Measurements from ENCODE around the gene OR5AL1.
"Not testable (repeated sequence)": the region's sequence is repeated elsewhere in the genome, so short reads cannot be mapped to it uniquely, and the experiment has no call there.

The OR5AL1 gene

DNA sequence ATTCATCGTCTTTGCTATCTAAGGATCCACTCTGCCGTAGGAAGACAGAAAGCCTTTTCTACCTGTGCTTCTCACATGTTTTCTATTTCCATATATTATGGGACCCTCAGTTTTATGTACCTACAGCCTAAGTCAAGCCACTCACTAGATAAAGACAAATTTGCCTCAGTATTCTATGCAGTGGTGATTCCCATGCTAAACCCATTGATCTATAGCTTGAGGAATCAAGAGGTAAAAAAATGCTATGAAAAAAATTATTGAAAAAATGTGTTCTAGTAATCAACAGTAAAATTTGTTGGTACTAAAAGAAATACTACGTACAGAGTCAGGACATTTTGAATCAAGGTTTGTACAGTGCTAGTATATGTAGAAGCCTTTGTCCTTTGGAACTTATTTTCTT is 18.1 kb upstream of the OR5AL1 start:
- Histone ChIP-seq H3K9me3 (ENCODE audit: insufficient read depth, low read depth, low read length) (no peaks in the 10 kb centered on the region), H3F3A (ENCODE audit: low read depth) (no peaks in the 10 kb centered on the region), H3K79me2 (ENCODE audit: insufficient read depth, low read length) (no peaks in the 10 kb centered on the region), H3K4me3 (ENCODE audit: low read length, poor library complexity, severe bottlenecking) (no peak overlapping the region), H3K9ac (ENCODE audit: low read depth, low read length, poor library complexity, severe bottlenecking) (no peak overlapping the region), H4K20me1 (ENCODE audit: insufficient read depth, low read length, poor library complexity, severe bottlenecking) (no peaks in the 10 kb centered on the region), H3K36me3 (ENCODE audit: insufficient read depth, low read length) (no peaks in the 10 kb centered on the region), H3K9me2 (replicated peaks; ENCODE audit: low read depth, low read length) (no peaks in the 10 kb centered on the region), H3K27me3 (ENCODE audit: insufficient read depth, low read length, poor library complexity, severe bottlenecking) (no peaks in the 10 kb centered on the region), H3K4me1 (ENCODE audit: insufficient read depth, low read length, poor library complexity, severe bottlenecking) (no peaks in the 10 kb centered on the region), H3K4me2 (ENCODE audit: low read depth, low read length, poor library complexity, severe bottlenecking) (no peak overlapping the region), H2AFZ (ENCODE audit: low read length) (no peak overlapping the region)
- no peak for TF ChIP-seq EZH2phosphoT487 (IDR thresholded peaks at IDR 0.05; ENCODE audit: borderline replicate concordance)
- TF ChIP-seq, protein P1, sequence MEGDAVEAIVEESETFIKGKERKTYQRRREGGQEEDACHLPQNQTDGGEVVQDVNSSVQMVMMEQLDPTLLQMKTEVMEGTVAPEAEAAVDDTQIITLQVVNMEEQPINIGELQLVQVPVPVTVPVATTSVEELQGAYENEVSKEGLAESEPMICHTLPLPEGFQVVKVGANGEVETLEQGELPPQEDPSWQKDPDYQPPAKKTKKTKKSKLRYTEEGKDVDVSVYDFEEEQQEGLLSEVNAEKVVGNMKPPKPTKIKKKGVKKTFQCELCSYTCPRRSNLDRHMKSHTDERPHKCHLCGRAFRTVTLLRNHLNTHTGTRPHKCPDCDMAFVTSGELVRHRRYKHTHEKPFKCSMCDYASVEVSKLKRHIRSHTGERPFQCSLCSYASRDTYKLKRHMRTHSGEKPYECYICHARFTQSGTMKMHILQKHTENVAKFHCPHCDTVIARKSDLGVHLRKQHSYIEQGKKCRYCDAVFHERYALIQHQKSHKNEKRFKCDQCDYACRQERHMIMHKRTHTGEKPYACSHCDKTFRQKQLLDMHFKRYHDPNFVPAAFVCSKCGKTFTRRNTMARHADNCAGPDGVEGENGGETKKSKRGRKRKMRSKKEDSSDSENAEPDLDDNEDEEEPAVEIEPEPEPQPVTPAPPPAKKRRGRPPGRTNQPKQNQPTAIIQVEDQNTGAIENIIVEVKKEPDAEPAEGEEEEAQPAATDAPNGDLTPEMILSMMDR (conservative IDR thresholded peaks at IDR 0.05; ENCODE audit: low read length), result no peak

DNA sequence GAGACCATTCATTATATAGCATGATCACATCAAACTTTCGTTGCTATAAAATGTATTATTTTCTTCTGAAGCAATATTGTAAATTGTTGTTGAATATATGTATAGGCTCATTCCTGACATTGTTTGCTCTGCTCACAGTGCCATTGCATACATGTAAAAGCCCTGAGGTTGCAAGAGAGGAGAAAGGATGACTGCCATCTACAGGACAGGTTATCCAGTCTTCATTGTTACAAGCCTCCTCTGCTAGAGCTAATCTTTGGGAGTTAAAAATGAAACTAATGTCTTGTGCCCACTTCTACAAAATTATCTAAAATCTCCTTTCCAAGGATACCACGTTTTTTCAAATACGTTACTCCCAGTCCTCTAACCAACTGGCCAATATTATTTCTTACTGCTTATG is 16.4 kb upstream of the OR5AL1 start:
- no peak overlapping the region for H3K9ac ChIP-seq (ENCODE audit: low read depth, low read length, poor library complexity, severe bottlenecking)
- H2AFZ ChIP-seq (ENCODE audit: low read length), result no peak overlapping the region
- H3K36me3 ChIP-seq (ENCODE audit: insufficient read depth, low read length), result no peaks in the 10 kb centered on the region
- no peaks in the 10 kb centered on the region for H3K9me2 ChIP-seq (replicated peaks; ENCODE audit: low read depth, low read length)
- no peak overlapping the region for H3K4me3 ChIP-seq (ENCODE audit: low read length, poor library complexity, severe bottlenecking)
- no peaks in the 10 kb centered on the region for H3K79me2 ChIP-seq (ENCODE audit: insufficient read depth, low read length)
- H3K4me2 ChIP-seq (ENCODE audit: low read depth, low read length, poor library complexity, severe bottlenecking), result no peak overlapping the region
- H3K4me1 ChIP-seq (ENCODE audit: insufficient read depth, low read length, poor library complexity, severe bottlenecking), result no peaks in the 10 kb centered on the region
- H3K27me3 ChIP-seq (ENCODE audit: insufficient read depth, low read length, poor library complexity, severe bottlenecking), result no peaks in the 10 kb centered on the region
- H3K9me3 ChIP-seq (ENCODE audit: insufficient read depth, low read depth, low read length), result no peaks in the 10 kb centered on the region
- TF ChIP-seq, protein P1 (conservative IDR thresholded peaks at IDR 0.05; ENCODE audit: low read length), result no peak
- TF ChIP-seq EZH2phosphoT487 (IDR thresholded peaks at IDR 0.05; ENCODE audit: borderline replicate concordance), result no peak
- H3F3A ChIP-seq (ENCODE audit: low read depth), result no peaks in the 10 kb centered on the region
- no peaks in the 10 kb centered on the region for H4K20me1 ChIP-seq (ENCODE audit: insufficient read depth, low read length, poor library complexity, severe bottlenecking)

DNA sequence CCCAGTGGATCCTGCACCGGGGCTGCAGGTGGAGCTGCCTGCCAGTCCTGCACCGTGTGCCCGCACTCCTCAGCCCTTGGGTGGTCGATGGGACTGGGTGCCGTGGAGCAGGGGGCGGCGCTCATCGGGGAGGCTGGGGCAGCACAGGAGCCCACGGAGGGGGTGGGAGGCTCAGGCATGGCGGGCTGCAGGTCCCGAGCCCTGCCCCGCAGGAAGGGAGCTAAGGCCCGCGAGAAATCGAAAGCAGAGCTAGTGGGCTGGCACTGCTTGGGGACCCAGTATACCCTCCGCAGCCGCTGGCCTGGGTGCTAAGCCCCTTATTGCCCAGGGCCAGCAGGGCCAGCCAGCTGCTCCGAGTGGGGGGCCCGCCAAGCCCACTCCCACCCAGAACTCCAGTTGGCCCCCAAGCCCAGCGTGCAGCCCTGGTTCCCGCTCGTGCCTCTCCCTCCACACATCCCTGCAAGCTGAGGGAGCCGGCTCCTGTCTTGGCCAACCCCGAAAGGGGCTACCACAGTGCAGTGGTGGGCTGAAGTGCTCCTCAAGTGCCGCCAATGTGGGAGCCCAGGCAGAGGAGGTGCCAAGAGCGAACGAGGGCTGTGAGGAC is 10.5 kb upstream of the OR5AL1 start:
- H3K27me3 ChIP-seq (ENCODE audit: insufficient read depth, low read length, poor library complexity, severe bottlenecking); H3K79me2 ChIP-seq (ENCODE audit: insufficient read depth, low read length); H4K20me1 ChIP-seq (ENCODE audit: insufficient read depth, low read length, poor library complexity, severe bottlenecking); H3K4me3 ChIP-seq (ENCODE audit: low read length, poor library complexity, severe bottlenecking); H3K4me1 ChIP-seq (ENCODE audit: insufficient read depth, low read length, poor library complexity, severe bottlenecking); H3K36me3 ChIP-seq (ENCODE audit: insufficient read depth, low read length); H2AFZ ChIP-seq (ENCODE audit: low read length); H3K4me2 ChIP-seq (ENCODE audit: low read depth, low read length, poor library complexity, severe bottlenecking); H3F3A ChIP-seq (ENCODE audit: low read depth); H3K9me2 ChIP-seq (replicated peaks; ENCODE audit: low read depth, low read length); H3K9me3 ChIP-seq (ENCODE audit: insufficient read depth, low read depth, low read length); H3K9ac ChIP-seq (ENCODE audit: low read depth, low read length, poor library complexity, severe bottlenecking): not testable (repeated sequence)

DNA sequence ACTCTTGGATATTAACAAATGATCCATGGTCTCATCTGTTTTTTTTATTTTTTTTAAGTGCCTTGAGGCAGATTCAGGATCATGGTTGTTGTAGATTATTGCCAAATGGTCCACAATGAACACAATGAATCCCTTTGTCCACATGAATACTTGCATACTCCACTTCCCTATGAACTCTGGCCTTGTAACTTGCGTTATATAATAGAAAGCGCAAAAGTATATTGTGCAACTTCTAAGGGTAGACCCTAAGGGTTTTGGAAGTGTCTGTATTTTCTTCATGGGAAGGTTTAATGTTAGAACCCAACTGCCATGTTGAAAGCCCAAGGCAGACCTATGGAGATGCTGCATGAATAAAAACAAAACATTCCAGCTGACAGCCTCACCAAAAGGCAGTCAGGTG is 8.1 kb upstream of the OR5AL1 start:
- no peaks in the 10 kb centered on the region for H3K4me1 ChIP-seq (ENCODE audit: insufficient read depth, low read length, poor library complexity, severe bottlenecking)
- no peaks in the 10 kb centered on the region for H3F3A ChIP-seq (ENCODE audit: low read depth)
- no peak for TF ChIP-seq EZH2phosphoT487 (IDR thresholded peaks at IDR 0.05; ENCODE audit: borderline replicate concordance)
- TF ChIP-seq, protein P1 (conservative IDR thresholded peaks at IDR 0.05; ENCODE audit: low read length), result no peak
- no peaks in the 10 kb centered on the region for H3K36me3 ChIP-seq (ENCODE audit: insufficient read depth, low read length)
- H3K27me3 ChIP-seq (ENCODE audit: insufficient read depth, low read length, poor library complexity, severe bottlenecking), result no peaks in the 10 kb centered on the region
- no peak overlapping the region for H2AFZ ChIP-seq (ENCODE audit: low read length)
- peaks cover 4% of the 10 kb centered on the region; the same call in 1 of the 2 replicates for H3K9me3 ChIP-seq (ENCODE audit: insufficient read depth, low read depth, low read length)
- no peaks in the 10 kb centered on the region for H4K20me1 ChIP-seq (ENCODE audit: insufficient read depth, low read length, poor library complexity, severe bottlenecking)
- no peaks in the 10 kb centered on the region for H3K79me2 ChIP-seq (ENCODE audit: insufficient read depth, low read length)
- no peak overlapping the region for H3K9ac ChIP-seq (ENCODE audit: low read depth, low read length, poor library complexity, severe bottlenecking)
- no peaks in the 10 kb centered on the region for H3K9me2 ChIP-seq (replicated peaks; ENCODE audit: low read depth, low read length)
- no peak overlapping the region for H3K4me3 ChIP-seq (ENCODE audit: low read length, poor library complexity, severe bottlenecking)
- no peak overlapping the region for H3K4me2 ChIP-seq (ENCODE audit: low read depth, low read length, poor library complexity, severe bottlenecking)

Measured in Loucy (cell line).